Measurements from ENCODE around the gene MARK2. TPM values are rescaled to one million over a fixed set of nuclear protein-coding genes. Genes with fewer than 3 reads are reported as not detected.

The MARK2 gene
- total RNA-seq, 1 experiment from 2014 or later: 39.8 TPM

DNA sequence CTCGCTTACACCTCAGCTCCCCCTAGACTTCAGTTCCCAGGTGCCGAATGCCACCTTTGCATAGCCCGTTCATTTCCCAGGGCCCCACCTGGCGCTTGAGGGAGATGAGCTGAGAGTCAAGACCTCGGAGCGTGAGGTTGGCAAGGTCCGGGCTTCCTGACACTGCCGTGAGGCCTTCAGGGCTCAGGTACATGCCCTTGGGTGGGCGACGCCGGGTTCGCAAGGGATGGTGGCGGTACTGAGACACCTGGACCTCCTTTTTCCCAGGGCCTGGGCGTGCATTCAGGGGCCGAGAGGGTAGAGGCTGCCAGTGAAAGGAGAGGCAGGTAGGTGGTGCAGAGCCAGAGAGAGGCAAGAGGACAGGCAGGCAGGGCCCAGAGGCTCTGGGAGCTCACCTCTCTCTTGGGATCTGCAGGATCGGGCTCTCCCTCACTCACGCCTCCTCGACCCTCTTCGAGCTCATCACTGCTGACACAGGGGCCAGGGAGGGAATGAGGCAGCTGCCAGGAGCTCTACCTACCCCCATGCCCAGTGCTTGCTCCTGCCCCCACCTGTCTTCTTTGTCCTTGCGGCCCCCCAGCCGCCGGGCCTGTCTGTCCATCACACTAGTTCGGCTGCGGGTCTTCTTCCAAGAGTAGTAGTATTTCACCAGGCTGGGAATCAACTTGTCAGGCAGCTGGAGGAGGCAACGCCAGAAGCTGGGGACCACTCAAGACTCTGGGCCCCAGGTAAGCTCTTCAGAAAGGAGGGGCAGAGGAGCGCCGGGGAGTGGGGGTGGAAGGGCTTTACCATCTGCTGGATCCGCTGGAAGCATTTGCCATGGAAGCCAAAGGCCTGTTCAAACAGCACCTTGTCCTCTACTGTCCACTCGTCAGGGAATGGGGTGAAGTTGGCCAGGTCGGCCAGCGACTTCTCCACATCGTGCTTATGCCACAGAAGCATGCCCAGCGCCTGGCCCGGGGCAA is 75.2 kb downstream of the MARK2 start:
- TF ChIP-seq, protein P1, sequence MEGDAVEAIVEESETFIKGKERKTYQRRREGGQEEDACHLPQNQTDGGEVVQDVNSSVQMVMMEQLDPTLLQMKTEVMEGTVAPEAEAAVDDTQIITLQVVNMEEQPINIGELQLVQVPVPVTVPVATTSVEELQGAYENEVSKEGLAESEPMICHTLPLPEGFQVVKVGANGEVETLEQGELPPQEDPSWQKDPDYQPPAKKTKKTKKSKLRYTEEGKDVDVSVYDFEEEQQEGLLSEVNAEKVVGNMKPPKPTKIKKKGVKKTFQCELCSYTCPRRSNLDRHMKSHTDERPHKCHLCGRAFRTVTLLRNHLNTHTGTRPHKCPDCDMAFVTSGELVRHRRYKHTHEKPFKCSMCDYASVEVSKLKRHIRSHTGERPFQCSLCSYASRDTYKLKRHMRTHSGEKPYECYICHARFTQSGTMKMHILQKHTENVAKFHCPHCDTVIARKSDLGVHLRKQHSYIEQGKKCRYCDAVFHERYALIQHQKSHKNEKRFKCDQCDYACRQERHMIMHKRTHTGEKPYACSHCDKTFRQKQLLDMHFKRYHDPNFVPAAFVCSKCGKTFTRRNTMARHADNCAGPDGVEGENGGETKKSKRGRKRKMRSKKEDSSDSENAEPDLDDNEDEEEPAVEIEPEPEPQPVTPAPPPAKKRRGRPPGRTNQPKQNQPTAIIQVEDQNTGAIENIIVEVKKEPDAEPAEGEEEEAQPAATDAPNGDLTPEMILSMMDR (IDR thresholded peaks at IDR 0.05; ENCODE audit: unreplicated experiment): no peak
- ChIA-PET POLR2A (interaction anchor here (0.9 kb wide), 1 partner anchor 12 kb away, joined by 3 read pairs; no protein-coding TSS in a partner anchor), CTCF (interaction anchor here (0.8 to 1.4 kb wide), 4 partner anchors 8 to 235 kb away, joined by 3 to 4 read pairs (median 4); no protein-coding TSS in a partner anchor)
- no peak for DNase-seq (ENCODE audit: unreplicated experiment)
- Mint-ChIP-seq H3K9me3 (ENCODE audit: unreplicated experiment) (no peaks in the 10 kb centered on the region), H3K36me3 (ENCODE audit: insufficient read depth, unreplicated experiment) (peaks cover 24% of the 10 kb centered on the region), H3K27me3 (ENCODE audit: insufficient read depth, unreplicated experiment) (no peaks in the 10 kb centered on the region), H3K4me3 (ENCODE audit: unreplicated experiment) (no peak overlapping the region), H3K4me1 (ENCODE audit: insufficient read depth, unreplicated experiment) (peaks cover 6% of the 10 kb centered on the region), H3K27ac (ENCODE audit: low read depth, unreplicated experiment) (no peak overlapping the region)
- no TSS peak for BruUV-seq (replicated peaks)
- intact Hi-C loops (cut with micrococcal nuclease): no loop called here

- intact Hi-C loops (cut with micrococcal nuclease): no loop called here
- no peak overlapping the region for H3K4me3 Mint-ChIP-seq (ENCODE audit: unreplicated experiment)
- CTCF ChIA-PET: interaction anchor here (1.0 kb wide), 2 partner anchors 9 to 234 kb away, joined by 3 to 4 read pairs; no protein-coding TSS in a partner anchor
- POLR2A ChIA-PET: no interaction called here
- H3K27me3 Mint-ChIP-seq (ENCODE audit: insufficient read depth, unreplicated experiment): no peaks in the 10 kb centered on the region
- H3K27ac Mint-ChIP-seq (ENCODE audit: low read depth, unreplicated experiment): no peak overlapping the region
- TF ChIP-seq, protein P1 (IDR thresholded peaks at IDR 0.05; ENCODE audit: unreplicated experiment): no peak
- no peak for DNase-seq (ENCODE audit: unreplicated experiment)
- no TSS peak for BruUV-seq (replicated peaks)
- peaks cover 6% of the 10 kb centered on the region for H3K4me1 Mint-ChIP-seq (ENCODE audit: insufficient read depth, unreplicated experiment)
- no peaks in the 10 kb centered on the region for H3K9me3 Mint-ChIP-seq (ENCODE audit: unreplicated experiment)
- H3K36me3 Mint-ChIP-seq (ENCODE audit: insufficient read depth, unreplicated experiment): peaks cover 14% of the 10 kb centered on the region
Measured at GRCh38 chr11:63914896-63915691, 76.2 kb downstream of the MARK2 start.

DNA sequence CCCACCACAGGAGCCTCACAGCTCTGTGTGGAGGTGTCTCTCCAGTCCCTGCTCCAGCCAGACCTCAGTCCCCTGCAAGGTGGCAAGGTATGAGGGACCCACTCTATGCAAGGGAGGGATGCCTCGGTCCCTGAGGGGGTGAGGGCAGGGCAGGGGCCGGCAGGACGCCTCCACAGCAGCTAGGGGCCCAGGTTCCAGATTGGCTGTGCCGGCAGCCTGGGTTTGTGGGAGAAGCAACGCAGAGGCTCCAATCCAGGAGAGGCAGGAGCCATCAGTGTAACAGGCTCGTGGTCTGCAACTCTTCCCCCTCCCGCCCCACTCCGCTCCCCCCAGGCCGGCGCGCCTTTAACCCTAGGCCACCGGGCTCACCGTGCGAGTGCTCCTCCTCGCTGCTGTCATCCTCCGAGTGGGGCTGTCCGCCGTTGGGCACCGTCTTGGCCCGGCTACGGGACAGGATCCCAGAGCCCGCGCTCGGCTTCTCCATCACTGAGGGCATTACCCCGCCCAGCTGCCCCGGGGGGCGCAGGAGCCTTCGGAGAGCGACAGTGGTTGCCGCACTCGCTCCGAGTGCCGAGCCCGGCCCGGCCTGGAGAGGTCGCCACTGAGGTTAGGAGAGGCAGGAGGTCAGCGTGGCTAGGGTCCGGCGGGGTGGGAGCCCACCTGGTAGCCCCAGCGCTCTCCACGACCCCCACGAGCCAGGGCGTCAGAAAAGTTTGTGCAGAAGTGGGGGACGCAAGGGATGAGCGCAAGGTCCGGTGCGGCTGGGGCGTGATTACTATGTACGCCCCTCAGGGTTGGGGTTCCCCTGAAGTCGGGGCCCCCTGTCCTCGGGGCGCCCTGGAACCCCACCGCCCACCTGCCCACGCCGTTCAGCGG is 77.3 kb downstream of the MARK2 start:
- Mint-ChIP-seq H3K9me3 (ENCODE audit: unreplicated experiment) (no peaks in the 10 kb centered on the region), H3K4me1 (ENCODE audit: insufficient read depth, unreplicated experiment) (peaks cover 6% of the 10 kb centered on the region), H3K4me3 (ENCODE audit: unreplicated experiment) (peak overlapping the region; percentile 70), H3K36me3 (ENCODE audit: insufficient read depth, unreplicated experiment) (peaks cover 11% of the 10 kb centered on the region), H3K27me3 (ENCODE audit: insufficient read depth, unreplicated experiment) (no peaks in the 10 kb centered on the region), H3K27ac (ENCODE audit: low read depth, unreplicated experiment) (no peak overlapping the region)
- DNase-seq (ENCODE audit: unreplicated experiment): no peak
- POLR2A ChIA-PET: no interaction called here
- TF ChIP-seq, protein P1 (IDR thresholded peaks at IDR 0.05; ENCODE audit: unreplicated experiment): no peak
- intact Hi-C loops (cut with micrococcal nuclease): no loop called here
- CTCF ChIA-PET: interaction anchor here (0.6 to 1.2 kb wide), 2 partner anchors 23 to 79 kb away, joined by 3 to 5 read pairs; partner anchors contain the start of gene NAA40
- no TSS peak for BruUV-seq (replicated peaks)

All from MCF 10A (cell line).